ENCODE data around the gene CLIP2.
"Not testable (repeated sequence)": the region's sequence is repeated elsewhere in the genome, so short reads cannot be mapped to it uniquely, and the experiment has no call there.

CLIP2 gene

DNA sequence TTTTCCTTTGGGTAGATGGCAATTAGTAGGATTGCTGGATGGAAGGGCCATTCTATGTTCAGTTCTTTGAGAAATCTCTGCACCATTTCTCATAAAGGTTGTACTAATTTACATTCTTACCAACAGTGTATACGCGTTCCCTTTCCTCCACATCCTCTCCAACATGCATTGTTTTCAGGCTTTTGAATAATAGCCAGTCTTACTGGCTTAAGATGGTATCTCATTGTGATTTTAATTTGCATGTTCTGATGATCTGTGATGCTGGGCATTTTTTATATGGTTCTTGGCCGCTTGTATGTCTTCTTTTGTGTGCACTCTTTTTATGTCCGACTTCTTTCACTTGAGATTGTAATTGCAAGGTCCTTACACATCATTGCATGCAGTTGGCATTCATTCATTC, 11.7 kb downstream of the CLIP2 start:
- no peak for FAIRE-seq

DNA sequence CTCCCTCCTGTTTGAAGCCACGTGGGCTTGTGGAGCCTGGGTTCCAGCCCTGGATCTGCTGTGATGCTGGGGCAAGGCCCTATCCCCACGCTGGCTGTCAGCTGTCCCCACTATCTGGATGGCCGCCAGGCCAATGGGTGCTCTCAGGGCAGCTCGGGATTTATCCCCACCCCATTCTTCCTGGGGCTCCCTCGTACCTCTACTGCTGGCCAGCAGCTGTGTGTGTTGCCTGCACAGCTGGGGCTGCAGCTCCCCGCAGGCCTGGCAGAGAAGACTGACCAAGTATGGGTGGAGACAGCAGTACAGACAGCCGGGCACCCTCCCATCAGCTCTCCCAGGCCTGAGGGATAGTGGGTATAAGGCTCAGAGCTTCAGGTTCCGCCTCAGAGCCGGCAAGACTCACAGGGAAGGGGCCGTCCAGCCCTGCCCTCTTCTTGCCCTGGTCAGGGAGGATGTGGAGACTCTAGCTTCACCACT, 13.6 kb downstream of the CLIP2 start:
- FAIRE-seq: no peak

DNA sequence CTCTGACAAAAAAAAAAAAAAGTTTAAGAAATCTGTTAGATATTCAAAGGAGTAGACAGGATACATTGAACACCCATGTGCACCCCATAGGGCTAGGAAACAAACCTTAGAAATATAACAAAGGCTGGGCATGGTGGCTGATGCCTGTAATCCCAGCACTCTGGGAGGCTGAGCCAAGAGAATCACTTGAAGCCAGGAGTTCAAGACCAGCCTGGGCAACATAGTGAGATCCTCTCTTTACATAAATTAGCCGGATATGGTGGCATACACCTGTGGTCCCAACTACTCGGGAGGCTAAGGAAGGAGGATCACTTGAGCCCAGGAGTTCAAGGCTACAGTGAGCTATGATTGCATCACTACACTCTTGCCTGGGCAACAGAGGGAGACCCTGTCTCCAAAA, 15.3 kb downstream of the CLIP2 start:
- no peak for FAIRE-seq

DNA sequence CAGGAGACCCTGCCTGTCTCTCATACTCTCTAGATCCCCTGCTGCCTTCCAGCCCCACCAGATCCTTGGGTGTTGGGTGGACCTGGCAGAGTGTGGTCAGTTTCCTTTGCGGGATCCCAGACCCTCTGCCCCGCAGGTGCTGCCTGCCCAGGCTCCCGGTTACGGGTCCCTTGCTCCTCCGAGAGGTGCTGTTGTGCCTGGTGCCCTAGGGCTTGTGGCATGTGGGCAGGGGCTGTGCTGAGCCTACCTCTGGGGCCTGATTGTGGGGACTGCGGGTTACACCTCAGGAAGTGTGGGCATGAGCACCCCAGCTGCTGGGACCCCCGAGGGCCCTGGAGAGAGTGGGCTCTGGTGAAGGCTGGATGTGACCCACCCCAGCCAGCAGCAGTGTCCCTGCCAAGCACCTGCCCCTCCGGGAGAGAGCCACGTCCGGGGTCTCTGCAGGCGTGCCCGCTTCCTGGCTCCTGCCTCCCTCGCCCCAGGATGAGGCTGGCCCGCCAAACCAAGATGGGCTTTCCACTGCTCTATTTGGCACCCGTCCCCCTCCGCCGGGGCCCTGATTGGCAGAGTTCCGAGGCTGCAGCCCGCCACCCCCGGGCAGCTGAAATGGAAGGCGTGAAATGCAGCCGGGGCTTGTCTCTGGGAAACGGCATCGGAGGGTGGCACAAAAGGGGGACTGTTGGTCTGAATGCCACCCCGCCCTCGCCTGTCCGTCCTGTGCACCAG, 17.0 kb downstream of the CLIP2 start:
- no peak for FAIRE-seq

DNA sequence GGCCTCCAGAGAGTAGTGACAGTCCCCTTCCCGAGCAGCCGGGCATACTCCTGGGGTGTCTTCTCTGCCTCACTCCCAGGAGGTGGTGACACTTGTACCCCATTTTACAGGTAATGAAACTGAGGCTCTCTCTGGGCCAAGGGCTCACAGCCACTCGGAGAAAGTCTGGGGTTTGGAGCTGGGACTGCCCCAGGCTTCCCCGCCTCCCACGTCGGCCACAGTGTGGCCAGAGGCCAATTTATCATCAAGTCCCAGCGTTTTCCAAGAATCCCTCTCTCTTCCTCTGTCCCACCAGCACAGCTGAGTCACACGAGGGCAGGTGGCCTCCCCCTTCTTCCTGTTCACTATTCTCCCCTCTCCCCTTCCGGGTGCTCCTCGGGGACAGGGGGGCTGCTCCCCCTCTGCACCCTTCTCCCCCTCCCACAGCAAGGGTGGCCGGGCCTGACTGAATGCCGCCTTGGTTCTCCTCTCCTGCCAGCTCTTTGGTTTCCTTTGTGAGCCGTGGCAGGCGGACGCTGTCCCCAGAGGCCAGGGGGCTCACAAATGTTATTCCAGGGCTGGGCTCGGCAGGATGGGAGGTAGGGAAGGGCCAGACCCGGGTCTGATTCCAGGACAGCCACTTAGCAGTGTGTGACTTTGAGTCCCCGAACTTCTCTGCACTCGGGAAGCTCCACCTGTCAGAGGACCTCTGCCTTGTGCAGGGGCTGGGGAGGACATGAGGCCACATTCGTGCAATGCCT, 17.7 kb downstream of the CLIP2 start:
- no peak for FAIRE-seq

DNA sequence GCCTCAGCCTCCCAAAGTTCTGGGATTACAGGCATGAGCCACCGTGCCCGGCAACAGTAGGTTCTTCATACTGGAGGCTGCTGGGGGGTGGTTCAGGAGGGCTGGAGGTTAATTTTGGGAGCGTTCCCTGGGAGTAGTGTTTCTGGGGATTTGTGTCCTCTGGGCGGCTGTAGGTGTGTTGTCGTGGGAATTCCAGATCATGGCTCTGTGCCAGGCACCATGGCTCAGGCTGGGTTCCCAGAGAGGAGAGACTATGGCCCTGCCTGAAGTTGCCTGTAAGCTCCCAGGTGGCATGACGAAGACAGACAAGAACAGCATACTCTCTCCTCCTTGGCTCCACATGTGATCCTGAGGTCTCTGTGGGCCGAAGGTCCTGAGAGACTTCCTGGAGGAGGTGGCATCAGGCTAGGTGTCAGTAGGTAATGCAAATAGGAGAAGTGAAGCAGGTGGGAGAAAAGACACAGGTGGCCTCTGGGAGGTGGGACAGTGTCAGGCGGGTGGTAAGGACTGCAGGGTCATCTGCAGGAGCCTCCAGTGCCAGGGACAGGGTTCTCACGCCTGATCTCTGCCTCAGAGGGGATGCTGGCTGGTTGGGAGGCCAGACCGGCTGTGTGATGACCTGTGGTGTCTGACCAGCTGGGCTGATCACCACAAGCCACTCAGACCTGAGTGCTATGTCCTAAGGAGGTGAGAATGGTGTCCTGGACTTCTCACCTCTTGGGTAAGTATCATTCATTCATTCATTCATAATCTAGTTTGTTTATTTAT, 18.7 kb downstream of the CLIP2 start:
- no peak for FAIRE-seq

DNA sequence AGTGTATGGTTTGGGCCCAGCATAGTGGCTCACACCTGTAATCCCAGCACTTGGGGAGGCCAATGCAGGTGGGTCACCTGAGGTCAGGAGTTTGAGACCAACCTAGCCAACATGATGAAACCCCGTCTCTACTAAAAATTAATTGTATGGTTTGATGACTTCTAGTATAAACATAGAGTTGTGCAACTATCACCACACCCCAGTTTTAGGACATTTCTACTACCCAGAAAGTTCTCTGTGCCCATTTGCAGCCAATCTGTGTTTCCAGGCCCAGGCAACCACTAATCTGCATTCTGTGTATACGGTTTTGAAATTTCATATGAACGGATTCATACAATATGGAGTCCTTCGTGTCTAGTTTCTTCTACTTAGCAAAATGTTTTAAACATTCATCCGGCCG, 20.0 kb downstream of the CLIP2 start:
- no peak for FAIRE-seq

DNA sequence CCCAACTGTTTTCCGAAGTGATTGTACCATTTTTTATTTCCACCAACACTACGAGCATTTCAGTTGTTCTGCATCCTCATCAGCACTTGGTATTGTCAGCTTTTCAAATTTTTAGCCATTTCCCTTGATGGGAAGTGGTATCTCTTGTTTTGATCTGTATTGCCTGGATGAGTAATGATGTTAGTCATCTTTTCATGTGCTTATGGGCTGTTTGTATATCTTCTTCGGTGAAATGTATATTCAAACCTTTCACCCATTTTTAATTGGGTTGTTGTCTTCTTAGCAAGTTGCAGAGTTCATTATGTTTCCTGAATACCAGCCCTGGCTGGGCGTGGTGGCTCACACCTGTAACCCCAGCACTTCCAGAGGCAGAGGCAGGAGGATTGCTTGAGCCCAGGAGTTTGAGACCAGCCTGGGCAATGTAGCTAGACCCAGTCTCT, 22.1 kb downstream of the CLIP2 start:
- no peak for FAIRE-seq

DNA sequence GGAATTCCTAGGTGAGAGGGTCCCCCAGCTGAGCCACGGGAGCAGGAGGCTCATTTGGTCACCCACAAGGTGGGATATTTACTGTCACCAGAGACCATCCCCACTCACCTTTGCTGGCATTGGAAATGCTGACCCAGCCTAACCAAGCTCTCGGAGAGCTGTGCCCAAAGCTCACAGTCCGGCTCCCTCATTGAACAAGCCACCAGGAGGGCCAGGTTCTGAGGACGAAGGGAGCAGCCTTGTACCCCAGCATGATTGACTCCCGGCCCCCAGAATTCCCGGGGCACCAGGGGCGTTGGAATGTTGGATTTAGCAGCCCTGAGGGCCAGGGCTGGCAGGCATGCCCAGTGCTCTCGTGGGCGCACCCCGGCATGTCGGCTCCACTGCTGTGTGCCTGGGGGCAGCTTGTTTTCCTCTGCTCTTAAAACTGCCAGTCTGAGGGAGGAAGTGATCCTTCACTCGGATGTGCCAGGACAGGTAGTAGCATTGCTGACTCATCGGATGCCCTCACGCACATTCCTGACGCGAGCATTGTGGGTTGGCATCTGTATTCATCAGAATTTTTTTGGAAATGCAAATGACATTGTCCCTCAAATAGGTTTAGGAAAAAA, 23.3 kb downstream of the CLIP2 start:
- no peak for FAIRE-seq

DNA sequence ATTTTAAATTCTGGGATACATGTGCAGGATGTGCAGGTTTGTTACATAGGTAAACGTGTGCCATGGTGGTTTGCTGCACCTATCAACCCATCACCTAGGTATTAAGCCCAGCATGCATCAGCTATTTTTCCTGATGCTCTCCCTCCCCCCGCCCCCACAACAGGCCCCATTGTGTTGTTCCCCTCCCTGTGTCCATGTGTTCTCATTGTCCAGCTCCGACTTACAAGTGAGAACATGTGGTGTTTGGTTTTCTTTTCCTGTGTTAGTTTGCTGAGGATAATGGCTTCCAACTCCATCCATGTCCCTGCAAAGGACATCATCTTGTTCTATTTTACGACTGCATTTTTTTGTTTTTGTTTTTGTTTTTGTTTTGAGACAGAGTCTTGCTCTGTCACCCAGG, 26.7 kb downstream of the CLIP2 start:
- FAIRE-seq: not testable (repeated sequence)

DNA sequence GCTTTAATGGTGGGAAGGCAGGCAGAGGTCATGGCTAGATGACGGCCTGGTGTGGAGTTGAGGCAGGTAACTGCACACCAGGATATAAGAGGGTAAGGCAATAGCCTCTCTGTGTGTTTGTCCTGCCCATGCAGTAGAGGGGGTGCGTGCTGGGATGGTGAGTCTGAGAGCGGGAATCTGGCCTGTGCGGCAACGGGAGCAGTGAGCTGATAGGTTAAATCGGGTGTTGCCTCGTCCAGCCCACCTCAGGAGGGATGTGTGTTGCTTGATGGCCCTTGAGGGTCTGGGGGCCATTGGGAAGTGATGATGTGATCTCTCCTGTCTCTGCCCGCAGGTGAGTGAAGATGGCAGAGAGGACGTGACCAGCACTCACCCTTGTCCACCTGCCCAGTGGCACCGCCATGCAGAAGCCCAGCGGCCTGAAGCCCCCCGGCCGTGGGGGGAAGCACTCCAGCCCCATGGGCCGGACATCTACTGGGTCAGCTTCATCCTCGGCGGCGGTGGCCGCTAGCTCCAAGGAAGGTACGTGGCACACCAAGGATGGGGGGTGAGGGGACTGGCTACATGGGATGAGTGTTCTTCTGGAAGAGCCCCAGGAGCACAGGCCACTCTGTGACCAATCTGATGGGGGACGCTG, 28.1 kb downstream of the CLIP2 start:
- no peak for FAIRE-seq

DNA sequence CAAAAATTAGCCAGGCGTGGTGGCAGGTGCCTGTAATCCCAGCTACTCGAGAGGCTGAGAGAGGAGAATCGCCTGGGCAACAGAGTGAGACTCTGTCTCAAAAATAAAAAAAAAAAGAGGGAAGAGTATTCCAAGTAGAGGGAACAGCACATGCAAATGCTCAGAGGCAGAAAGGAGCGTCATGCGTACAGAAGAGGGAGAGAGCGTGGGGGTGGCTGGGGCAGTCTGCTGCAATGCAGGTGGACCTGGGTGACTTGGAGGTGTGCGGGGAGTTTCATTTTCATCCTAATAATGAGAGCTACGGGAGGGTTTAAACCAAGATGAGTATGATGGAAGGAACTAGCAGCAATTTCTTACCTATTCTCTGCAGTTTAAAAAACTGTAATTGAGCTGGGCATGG, 28.8 kb downstream of the CLIP2 start:
- no peak for FAIRE-seq

DNA sequence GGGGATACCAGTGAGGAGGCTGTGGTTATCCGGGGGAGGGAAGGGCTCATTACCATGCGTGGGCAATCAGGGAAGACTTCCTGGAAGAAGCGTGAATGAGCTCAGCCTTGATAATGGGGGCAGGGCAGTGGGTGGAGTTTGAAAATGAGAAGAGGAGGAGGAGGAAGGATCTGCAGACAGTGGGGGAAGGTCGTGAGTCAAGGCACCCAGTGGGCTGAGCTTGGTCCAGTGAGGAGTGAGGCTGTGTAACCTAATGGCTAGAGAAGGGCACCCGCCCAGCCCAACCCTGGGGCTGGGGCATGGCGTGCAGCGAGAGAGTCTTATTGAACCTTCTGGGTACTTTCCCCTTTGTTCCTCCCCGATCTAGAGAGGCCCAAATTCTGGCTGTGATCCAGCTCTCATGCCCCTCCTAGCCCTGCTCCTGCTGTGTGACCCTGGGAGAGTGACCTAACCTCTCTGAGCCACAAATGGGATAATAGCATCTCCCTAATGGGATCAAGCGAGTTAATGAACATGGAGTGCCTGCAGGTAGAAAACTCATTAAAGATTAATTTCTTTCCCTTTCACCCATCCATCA, 31.5 kb downstream of the CLIP2 start:
- FAIRE-seq: no peak

DNA sequence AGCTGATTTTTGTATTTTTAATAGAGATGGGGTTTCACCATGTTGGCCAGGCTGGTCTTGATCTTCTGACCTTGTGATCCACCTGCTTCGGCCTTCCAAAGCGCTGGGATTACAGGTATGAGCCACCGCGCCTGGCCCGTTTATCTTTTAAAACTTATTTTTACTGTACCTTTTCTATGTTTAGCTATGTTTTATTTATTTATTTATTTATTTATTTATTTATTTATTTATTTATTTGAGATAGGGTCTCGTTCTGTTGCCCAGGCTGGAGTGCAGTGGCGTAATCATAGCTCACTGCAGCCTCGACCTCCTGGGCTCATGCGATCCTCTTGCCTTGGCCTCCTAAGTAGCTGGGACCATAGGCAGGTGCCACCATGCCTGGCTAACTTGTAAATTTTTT, 33.7 kb downstream of the CLIP2 start:
- not testable (repeated sequence) for FAIRE-seq

DNA sequence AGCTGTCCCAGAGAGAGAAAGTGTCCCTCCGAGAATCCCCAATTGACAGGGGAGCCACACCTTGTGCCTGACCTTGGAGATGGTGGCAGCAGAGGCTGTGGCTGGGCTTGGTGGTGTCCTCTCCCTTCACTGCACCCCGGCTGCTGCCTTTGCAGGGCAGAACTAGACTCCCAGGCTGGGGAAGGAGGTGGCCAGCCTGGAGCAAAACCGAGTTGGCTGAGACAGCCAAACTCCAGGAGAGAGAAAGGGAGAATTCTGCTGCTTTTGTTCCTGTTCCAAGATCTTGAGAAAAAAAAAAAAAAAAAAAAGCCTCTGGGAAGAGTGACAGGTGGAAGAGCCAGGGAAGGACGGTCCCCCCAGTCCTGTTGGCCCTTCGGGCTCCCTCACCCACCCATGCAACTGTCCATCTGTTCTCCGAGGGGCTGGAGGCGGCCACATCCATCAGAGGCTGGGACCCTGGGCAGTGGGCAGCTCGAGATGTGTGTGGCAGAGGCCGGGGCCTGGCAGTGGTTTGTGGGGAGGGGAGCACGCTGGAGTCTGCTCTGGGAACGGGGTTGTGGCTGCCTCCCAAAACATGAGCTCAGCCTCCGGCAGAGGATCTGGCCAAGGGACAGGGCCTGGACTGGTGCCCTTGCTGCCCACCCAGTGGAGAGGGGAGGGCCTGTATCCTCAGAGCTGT, 35.5 kb downstream of the CLIP2 start:
- no peak for FAIRE-seq

DNA sequence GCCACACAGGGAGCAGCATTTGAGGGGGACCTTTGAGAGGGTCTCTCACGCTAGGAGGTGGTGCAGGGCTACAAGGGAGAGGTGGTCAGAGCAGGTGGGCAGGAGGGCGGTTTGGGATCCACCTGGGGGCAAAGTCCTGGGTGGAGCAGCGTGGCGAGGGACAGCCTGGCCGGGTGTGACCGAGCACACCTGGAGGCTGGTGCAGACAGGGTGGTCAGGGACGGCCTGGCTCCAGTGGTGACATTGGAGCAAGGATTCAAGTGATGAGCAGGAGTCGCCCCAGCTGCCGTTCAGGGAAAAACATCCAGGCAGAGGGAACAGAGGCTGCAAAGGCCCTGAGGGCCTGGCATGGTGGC, 36.0 kb downstream of the CLIP2 start:
- no peak for FAIRE-seq

DNA sequence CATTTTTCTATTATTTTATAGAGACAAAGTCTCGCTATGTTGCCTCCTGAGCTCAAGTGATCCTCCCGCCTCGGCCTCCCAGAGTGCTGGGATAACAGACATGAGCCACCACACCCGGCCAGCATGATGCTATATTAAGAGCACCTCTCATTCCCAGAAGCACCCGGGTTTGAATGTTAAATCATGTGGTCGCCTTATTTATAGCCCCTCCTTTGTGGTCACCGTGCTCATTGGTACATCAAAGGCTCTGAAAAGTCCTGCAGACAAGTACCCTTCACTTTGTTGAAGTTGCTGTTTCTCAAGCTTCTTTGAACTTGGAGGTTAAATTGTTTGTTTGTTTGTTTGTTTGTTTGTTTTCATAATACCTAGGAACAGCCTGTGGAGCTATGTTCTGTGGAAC, 40.0 kb downstream of the CLIP2 start:
- FAIRE-seq: no peak

DNA sequence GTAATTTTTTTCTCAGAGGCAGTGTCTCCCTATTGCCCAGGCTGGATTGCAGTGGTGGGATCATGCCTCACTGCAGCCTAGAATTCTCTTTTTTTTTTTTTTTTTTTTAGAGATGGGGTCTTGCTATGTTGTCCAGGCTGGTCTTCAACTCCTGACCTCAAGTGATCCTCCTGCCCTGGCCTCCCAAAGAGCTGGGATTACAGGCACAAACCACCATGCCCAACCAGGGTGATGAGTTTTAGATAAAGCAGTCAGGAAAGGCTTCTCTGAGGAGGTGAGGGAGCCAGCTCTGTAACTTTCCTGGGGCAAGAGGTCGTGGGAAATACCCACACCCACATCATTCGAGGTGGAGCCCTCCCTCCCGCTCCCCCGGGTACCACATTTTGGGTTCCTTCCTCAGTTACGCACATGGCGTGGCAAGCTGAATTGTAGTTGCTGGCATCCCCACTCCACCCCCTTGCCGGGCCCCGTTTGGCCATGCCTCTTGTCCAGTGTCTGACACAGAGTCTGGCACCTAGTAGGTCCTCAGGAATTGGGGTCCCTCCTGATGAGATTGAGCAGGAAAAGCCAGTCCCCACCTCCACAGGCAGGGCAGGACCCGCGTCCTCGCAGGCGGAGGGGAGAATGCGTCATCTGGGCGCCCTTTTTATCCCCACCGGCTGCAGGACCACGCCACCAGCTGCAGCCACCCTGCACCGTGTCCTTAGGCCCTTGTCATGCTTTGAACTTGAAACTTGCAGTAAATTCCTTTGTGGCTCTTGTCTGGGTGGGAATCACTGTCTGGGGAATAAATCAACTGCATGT, 43.4 kb downstream of the CLIP2 start:
- FAIRE-seq: no peak

DNA sequence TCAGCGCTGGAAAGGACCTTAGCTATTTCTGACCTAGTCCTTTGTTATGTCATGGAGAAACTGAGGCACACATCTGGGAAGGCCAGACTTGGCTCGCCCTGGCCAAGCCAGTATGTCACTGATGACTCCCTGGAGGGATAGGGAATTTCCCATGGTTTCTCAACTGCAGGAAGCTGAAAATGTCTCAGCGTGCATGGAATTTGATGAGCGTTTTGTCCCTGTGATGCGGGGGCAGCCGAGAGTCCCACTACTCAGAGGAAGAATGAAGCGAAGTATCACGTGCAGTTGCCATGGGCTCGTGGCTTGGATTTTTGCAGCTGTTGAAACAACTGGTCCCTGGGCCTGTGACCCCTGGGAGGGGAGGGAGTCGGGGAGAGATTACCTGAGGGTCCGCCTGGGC, 44.8 kb downstream of the CLIP2 start:
- no peak for FAIRE-seq

DNA sequence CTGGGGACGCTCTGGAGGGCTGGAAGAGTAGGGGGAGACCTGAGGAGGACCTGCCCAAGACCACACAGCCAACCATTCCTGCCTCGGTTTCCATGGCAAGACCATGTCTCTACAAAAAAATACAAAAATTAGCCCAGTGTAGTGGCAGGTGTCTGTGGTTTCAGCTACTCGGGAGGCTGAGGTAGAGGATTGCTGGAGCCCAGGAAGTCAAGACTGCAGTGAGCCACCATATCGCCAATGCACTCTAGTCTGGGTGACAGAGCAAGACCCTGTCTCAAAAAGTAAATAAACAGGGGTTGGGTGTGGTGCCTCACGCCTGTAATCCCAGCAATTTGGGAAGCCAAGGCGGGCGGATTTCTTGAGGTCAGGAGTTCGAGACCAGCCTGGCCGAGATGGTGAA, 48.7 kb downstream of the CLIP2 start:
- no peak for FAIRE-seq
